Upper lobe of left lung (tissue), 4 donors: ENCODE data around the gene ATP6V1G3.

Experiments used
- CTCF ChIP-seq, 6 experiments: fragments of 450-650 bp in 4 of 6; fragments of 200-600 bp in 2 of 6; sonication (generic) in 2 of 6; IDR thresholded peaks; one replicate each; pipeline ENCODE4 v1.5.1; 2016 to 2019; ENCODE audit warnings: antibody characterized with exemption in 6 of 6
- EP300 ChIP-seq, 4 donors: sonication (generic); formaldehyde crosslinking; IDR thresholded peaks; one replicate each; pipeline ENCODE4 v1.5.1; 2017; ENCODE audit warnings: antibody characterized with exemption in 4 of 4, control low read depth in 2 of 4
- POLR2A ChIP-seq, 4 donors: fragments of 450-650 bp; IDR thresholded peaks; one replicate each; pipeline ENCODE4 v1.5.1; 2016 to 2017; ENCODE audit warnings: antibody characterized with exemption in 4 of 4, mild to moderate bottlenecking in 2 of 4

DNA sequence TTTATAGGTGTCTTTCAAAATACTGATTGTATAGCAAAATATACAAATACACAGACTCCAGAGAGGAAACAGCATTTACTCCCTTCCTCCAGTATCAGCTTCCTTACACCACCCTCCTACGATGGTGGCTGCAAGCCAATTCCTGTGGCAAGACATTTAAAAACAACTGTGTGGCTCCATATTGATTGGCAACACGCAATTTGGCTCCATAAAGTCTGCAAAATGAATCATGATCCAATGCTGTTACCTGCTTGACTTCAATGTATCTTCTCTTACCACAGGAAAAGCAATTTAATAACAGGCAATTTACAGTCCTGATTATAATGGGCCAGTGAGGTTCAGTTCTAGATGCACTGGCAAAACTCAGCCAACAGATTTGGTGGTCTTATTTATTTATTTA, 19.7 kb upstream of the ATP6V1G3 start:
- no peak for TF ChIP-seq EP300 (IDR thresholded peaks at IDR 0.05)
- no peak for TF ChIP-seq CTCF (IDR thresholded peaks at IDR 0.05)
- TF ChIP-seq POLR2A (IDR thresholded peaks at IDR 0.05) = no peak
